ENCODE data around the gene SKIL. TPM values are rescaled to one million over a fixed set of nuclear protein-coding genes. Genes with fewer than 3 reads are reported as not detected.
A peak's percentile ranks its signal among the peaks of the same experiment; 100 is the strongest.

SKIL gene
- total and polyA plus RNA-seq, 12 donors, result 8.7 to 52.1 (median 42.0) TPM

DNA sequence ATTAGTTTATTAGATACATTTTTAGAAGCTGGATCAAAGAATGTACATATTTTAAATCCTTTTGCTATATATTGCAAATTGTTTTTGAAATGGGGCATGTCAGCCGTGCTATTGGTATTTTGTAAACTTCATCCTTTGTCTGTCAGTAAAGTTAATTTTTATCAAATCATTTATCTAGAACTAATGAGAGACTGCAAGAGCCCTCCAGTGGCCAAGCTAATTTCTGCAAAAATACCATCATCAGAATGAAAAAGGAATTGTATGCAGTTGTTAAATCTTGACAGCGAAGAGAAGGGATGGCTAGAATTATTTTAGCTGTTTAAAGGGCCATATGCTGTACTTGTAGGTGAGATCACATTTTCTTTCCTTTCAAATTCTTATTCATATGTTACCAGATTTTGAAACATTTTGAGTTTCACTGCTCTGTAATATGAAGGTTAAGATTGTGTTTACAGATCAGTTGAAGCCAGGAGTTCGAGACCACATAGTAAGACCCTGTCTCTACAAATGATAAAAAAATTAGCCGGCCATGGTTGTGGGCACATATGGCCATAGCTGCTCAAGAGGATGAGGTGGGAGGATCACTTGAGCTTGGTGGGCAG, 53.0 kb downstream of the SKIL start:
- H3K27me3 ChIP-seq, result no peaks in the 10 kb centered on the region
- WGBS, 4 donors, result 38 to 49% (median 46%) methylated on average over 4 of the region's 4 CpGs
- H3K27ac ChIP-seq, result no peak overlapping the region
- DNase-seq, result peak in 2 of 7 donors; percentile 36 to 53
- H3K4me3 ChIP-seq, result no peak overlapping the region
- intact Hi-C loops (cut with DNase I), result loop anchor here (5.0 to 10.0 kb wide), 3 partner anchors 98 to 404 kb away; no protein-coding TSS in a partner anchor
- no peaks in the 10 kb centered on the region for H3K36me3 ChIP-seq (replicated peaks in 1 of 2)
- H3K9me3 ChIP-seq (replicated peaks in 1 of 3), result no peaks in the 10 kb centered on the region
- no peaks in the 10 kb centered on the region for H3K4me1 ChIP-seq (replicated peaks in 1 of 2)
- TF ChIP-seq, protein P1, sequence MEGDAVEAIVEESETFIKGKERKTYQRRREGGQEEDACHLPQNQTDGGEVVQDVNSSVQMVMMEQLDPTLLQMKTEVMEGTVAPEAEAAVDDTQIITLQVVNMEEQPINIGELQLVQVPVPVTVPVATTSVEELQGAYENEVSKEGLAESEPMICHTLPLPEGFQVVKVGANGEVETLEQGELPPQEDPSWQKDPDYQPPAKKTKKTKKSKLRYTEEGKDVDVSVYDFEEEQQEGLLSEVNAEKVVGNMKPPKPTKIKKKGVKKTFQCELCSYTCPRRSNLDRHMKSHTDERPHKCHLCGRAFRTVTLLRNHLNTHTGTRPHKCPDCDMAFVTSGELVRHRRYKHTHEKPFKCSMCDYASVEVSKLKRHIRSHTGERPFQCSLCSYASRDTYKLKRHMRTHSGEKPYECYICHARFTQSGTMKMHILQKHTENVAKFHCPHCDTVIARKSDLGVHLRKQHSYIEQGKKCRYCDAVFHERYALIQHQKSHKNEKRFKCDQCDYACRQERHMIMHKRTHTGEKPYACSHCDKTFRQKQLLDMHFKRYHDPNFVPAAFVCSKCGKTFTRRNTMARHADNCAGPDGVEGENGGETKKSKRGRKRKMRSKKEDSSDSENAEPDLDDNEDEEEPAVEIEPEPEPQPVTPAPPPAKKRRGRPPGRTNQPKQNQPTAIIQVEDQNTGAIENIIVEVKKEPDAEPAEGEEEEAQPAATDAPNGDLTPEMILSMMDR (IDR thresholded peaks at IDR 0.05), result peak; percentile 36 to 72 (median 65)
- no peak for TF ChIP-seq POLR2A (IDR thresholded peaks at IDR 0.05)

DNA sequence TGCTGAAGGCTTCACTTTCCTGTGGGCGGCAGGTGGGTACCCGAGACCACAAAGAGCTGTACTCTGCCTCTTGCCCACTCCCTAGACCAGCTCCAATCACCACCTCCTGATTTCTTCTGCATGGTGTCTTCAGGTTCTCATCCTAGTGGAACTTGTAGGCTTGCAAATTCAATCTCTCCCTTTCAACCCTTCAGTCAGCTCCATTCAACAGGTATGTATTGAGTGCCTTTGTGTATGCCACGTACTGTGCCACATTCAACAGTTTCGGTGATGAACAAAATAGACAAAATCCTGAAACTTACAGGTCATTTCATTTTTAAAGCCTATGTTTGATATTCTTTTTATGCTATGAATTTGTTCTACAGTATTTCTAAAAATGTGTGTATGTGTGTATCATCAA, 55.8 kb downstream of the SKIL start:
- no peak overlapping the region for H3K27ac ChIP-seq
- H3K4me3 ChIP-seq, result no peak overlapping the region
- no peaks in the 10 kb centered on the region for H3K9me3 ChIP-seq (replicated peaks in 1 of 3)
- H3K27me3 ChIP-seq, result peaks cover 6% of the 10 kb centered on the region
- no peak for DNase-seq
- intact Hi-C loops (cut with DNase I), result loop anchor here (5.0 to 10.0 kb wide), 3 partner anchors 101 to 402 kb away; no protein-coding TSS in a partner anchor
- TF ChIP-seq, protein P1 (IDR thresholded peaks at IDR 0.05), result no peak
- TF ChIP-seq POLR2A (IDR thresholded peaks at IDR 0.05), result no peak
- peaks cover 0 to 3% of the 10 kb centered on the region in 2 donors for H3K4me1 ChIP-seq (replicated peaks in 1 of 2)
- no peaks in the 10 kb centered on the region for H3K36me3 ChIP-seq (replicated peaks in 1 of 2)
- 92 to 97% (median 95%) methylated on average over 4 of the region's 4 CpGs for WGBS, 4 donors

DNA sequence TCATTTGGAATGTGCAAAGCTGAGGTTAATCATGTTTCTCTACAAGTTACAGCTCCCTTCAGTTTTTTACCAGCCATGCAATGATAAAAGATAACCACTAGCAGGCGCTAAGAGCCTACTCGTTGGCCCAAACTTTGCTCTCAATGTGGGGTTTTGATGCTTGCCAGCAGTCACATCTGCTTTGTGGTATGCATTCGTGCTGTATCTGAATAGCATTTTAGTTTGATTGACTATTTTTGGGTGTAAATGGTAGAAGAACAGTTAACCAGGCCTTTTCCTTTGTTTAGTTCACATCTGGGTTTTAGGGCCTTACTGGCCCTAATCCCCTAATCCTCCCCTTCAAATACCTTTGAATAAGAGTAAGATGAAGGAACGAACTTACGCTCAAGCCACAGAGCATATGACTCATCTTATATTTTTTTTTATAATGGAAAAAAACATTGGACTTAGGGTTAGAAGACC, 56.7 kb downstream of the SKIL start:
- Histone ChIP-seq H3K27ac (no peak overlapping the region), H3K4me3 (no peak overlapping the region), H3K27me3 (peaks cover 15% of the 10 kb centered on the region), H3K36me3 (replicated peaks in 1 of 2) (no peaks in the 10 kb centered on the region), H3K4me1 (replicated peaks in 1 of 2) (peaks cover 6 to 11% of the 10 kb centered on the region in 2 donors), H3K9me3 (replicated peaks in 1 of 3) (no peaks in the 10 kb centered on the region)
- no peak for TF ChIP-seq POLR2A (IDR thresholded peaks at IDR 0.05)
- TF ChIP-seq, protein P1 (IDR thresholded peaks at IDR 0.05), result peak; percentile 86 to 96 (median 93)
- peak in 6 of 7 donors; percentile 26 to 69 (median 49) for DNase-seq
- WGBS, 4 donors, result 28 to 31% (median 30%) methylated on average over 5 of the region's 5 CpGs
- intact Hi-C loops (cut with DNase I), result loop anchor here (2.0 to 10.0 kb wide), 4 partner anchors 102 to 401 kb away; no protein-coding TSS in a partner anchor

DNA sequence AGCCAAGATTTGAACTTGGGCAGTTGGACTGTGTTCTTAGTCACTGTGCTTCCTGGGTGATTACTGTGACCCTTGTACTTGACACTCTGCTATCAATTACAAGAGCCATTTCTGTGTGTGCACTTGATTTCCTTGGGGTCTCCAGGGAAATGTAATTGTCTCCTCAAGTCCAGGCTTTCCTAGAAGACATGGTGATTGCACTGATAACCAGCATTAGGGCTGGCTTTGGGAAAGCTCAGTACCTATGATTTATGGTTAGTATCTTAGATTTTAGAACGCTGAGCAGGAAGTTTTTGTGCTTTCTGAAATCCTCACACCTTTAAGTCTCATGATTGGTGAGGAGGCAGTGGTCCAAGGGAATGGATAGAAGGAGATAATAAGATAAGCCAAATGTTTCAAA, 59.6 kb downstream of the SKIL start:
- Histone ChIP-seq H3K27ac (no peak overlapping the region), H3K4me1 (replicated peaks in 1 of 2) (peaks cover 8 to 17% of the 10 kb centered on the region in 2 donors), H3K4me3 (no peak overlapping the region), H3K36me3 (replicated peaks in 1 of 2) (no peaks in the 10 kb centered on the region), H3K27me3 (peaks cover 15% of the 10 kb centered on the region), H3K9me3 (replicated peaks in 1 of 3) (no peaks in the 10 kb centered on the region)
- no peak for DNase-seq
- 50 to 86% (median 77%) methylated on average over 1 of the region's 1 CpG for WGBS, 4 donors
- intact Hi-C loops (cut with DNase I), result loop anchor here (10.0 kb wide), 2 partner anchors 278 to 398 kb away; no protein-coding TSS in a partner anchor
- TF ChIP-seq, protein P1 (IDR thresholded peaks at IDR 0.05), result no peak

Data from adrenal gland (tissue), 12 donors.